DMS53 treated with DMSO at 0.1 percent for 48 hours (cell line): Measurements from ENCODE around the gene TMCC1.
"Not testable (repeated sequence)": the region's sequence is repeated elsewhere in the genome, so short reads cannot be mapped to it uniquely, and the experiment has no call there.

ENCODE experiments used
- DNase-seq: peaks from one replicate; lab custom pipeline; 2025; ENCODE audit not compliant: unreplicated experiment; lab: John Stamatoyannopoulos, UW

Gene TMCC1

DNA sequence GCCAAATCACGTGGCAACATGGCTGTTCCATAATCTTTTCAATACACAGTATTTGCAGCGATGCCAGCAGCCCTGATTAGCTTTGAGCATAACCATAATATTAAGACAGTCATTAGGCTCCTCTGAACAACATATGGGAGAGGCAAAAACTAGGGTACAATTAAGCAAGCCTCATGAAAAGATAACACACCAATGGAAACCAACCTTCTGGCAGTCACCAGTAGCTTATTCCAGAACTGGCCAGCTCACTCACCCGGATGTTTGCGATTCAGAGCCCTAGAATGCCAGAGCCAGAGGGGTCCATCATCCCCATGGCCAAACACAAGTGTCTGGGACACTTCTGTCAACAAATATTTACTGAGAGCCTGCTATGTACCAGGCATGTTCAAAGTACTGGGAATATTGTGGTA is 238.2 kb downstream of the TMCC1 start:
- DNase-seq, result no peak

DNA sequence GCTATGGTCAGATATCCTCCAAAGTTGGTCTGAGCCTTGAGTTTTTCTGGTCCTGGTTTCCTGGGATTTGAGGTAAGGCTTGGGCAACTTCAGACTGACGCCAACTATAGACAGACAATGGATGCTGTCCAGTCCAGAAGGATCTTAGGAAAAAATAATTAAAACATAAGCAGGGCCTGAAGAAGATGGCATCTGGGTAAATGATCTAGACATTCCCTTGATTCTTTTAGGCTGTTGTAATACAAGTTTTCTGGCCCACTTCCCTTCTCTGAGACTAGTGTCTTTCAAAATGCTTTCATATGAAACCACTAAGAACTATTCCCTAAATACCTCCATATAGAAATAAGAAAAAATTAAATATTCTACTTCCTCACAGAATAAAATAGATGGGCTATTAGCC is 239.4 kb downstream of the TMCC1 start:
- DNase-seq, result no peak

GRCh38 chr3:129653019-129653418 is 240.5 kb downstream of the TMCC1 start:
- no peak for DNase-seq

- no peak for DNase-seq
These were observed 241.9 kb downstream of the TMCC1 start for GRCh38 chr3:129651435-129652202.

DNA sequence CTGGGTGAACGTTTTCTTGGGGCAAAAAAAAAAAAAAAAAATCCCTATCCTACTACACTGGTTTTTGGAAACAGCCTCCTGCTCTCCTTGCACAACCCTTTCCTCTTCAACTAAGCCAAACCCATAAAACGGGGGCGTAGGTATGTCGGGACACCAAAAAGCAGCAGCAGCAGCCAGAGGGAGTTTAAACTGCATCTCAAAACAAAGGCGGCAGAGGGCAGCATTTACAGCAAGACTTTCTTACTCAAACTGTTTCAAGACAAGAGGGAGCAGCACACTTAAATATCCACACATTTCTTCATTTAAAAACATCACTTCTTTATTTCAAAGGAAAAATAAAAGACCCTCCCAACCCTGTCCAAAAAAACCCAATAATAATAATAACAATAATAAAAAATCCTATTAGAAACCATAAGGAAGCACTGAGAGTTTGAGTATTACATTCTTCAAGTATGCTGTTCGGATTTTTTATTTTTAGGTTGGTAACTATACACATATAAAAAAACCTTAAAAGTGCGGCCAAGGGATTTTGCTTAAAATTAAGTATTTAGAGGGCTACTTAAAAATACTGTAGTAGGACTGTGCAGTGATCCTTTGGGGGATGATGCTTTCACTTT is 243.1 kb downstream of the TMCC1 start:
- peak; percentile 1 for DNase-seq

GRCh38 chr3:129648391-129648790 is 245.1 kb downstream of the TMCC1 start:
- DNase-seq, result no peak

GRCh38 chr3:129645286-129645685 is 248.2 kb downstream of the TMCC1 start:
- no peak for DNase-seq

DNA sequence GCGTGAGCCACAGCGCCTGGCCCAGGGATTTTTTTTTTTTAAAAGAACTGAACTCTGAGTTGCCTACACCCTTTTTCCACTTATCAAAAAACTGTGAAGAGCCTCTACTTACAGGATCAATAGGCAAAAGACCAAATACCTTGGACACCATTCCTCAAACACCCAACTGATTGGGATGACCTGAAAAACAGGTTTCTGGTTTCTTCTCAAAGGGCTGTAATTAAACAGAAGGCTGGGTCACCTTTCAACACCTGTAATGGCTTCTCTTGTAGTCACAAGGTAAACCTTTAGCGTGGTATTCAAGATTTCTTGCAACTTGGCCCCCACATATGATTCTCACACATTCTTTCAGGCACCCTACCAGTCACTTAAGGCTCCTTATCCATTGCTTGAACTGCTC is 248.7 kb downstream of the TMCC1 start:
- DNase-seq, result no peak

GRCh38 chr3:129641567-129642260 is 251.8 kb downstream of the TMCC1 start:
- not testable (repeated sequence) for DNase-seq

DNA sequence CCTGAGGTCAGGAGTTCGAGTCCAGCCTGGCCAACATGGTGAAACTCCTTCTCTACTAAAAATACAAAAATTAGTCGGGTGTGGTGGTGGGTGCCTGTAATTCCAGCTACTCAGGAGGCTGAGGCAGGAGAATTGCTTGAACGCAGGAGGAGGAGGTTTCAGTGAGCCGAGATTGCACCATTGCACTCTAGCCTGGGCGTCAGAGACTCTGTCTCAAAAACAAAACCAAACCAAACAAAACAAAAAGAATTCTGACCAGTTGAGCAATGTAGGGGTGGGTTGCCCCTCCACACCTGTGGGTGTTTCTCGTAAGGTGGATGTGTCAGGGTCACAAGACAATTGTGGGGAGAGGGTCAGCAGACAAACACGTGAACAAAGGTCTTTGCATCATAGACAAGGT is 252.5 kb downstream of the TMCC1 start:
- not testable (repeated sequence) for DNase-seq

GRCh38 chr3:129638481-129638880 is 255.0 kb downstream of the TMCC1 start:
- no peak for DNase-seq

DNA sequence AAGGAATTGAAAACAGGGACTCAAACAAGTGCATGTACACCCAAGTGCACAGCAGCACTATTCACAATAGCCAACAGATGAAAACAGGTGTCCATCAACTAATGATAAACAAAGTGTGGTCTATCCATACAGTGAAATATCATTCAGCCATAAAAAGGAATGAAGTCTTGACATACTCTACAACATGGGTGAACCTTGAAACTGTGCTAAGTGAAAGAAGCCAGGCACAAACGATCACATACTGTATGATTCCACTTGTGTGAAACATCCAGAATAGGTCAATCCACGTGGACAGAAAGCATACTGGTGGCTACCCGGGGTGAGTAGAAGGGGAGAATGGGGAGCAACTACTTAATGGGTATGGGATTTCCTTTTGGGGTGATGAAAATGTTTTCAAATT is 257.4 kb downstream of the TMCC1 start:
- no peak for DNase-seq

DNA sequence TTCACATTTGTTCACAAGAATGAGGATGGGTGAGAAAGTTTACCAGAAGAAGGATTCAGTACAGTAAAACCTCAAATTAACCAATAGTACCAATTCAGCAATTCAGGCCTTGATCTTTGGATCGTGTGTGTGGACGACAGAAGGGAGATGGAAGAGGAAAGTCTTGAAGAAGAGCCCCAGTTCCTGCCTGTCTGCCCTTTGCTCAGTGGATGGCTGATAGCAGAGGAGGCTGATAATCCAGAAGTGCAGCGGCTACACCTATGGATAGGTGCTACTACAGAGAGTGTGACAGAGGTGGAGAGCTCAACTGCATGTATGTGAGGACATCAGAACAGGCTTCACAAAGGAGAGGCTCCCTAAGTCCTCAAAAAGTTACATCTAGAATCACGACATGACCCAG is 257.9 kb downstream of the TMCC1 start:
- no peak for DNase-seq

DNA sequence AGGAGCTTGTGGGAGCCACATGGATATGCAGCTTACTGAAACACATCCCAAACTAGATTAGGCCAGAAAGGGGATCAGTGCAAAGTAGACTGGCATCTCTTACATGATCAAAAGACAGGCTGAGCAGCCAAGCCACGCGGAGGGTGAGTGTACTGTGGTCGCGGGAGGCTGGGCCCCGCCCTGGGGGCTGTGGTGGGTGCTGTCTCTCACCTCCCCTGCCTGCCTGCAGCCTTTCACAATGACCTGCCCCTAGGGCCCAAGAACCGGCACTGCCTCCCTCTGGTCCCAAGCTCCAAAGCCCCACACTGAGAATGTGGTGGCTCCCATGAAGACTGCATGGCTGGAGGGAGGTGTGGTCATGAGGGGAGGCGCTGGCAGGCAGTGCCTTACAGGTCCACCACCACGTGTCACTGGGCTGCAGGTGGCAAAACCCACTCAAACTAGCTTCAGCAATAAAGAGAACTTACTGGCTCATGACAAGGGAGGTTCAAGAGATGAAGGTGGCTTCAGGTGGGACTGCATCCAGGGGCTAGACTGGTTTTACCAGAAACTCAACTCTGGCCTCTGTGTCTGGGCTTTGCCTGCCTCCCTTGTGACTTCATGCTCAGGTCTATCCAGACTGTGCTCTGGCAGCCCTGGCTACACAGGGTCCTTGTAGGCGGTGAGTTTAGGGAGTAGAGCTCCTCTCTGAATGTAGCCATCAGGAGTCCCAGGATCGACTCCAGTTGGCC is 259.6 kb downstream of the TMCC1 start:
- no peak for DNase-seq

DNA sequence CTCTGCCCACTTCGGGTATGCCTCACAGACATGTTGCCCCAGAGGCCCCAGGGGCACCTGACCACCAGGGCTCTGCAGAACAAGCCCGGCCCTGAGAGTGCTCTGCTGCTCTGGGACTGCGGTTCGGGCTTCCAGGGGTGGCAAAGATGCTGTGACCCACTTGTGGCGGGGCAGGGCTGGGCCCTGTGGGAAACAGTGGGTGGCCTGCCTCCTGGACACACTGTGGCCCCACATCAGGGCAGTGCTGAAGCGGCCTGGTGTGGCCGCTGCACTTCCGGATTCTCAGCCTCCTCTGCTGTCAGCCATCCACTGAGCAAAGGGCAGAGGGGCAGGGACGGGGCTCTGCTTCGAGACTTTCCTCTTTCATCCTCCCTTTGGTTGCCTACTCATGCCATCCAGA is 260.5 kb downstream of the TMCC1 start:
- no peak for DNase-seq

DNA sequence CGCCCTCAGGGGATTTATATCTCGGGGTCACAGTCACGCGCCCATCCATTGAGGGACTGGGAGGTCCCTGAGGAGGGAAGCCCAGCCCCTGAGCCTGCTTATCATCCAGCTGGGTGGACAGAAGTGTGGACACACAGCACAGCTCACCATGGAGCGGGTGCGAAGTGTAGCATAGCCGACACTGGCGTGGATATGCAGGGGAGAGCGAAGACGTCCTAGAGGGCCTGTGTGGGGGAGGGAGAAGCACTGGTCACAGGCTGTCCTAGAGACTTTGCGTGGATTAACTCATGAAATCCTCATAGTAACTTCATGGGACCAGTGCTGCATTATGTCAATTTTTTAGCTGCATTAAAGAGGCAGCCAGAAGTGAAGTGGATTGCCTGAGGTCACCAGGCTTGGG is 261.0 kb downstream of the TMCC1 start:
- no peak for DNase-seq

DNA sequence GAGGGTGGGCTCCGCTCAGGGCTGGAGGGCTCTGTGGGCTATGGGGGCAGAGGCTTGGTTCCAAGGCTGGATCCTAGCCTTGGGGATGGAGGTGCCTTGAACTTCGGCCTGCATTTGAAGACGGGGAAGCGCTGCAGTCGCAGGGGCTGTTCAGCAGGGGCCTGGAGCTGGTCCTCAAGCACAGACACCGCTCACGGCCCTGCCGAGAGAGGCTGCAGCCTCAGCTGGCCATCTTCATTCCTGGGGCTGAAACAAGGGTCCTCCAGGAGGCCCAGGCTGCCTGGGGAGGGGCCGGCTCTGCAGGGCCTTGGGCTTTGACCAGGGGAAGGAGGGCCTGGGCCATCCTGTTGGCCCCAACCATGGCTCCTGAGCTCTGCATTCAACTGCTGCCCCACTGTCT is 261.5 kb downstream of the TMCC1 start:
- DNase-seq, result no peak

GRCh38 chr3:129629011-129629410 is 264.5 kb downstream of the TMCC1 start:
- DNase-seq, result no peak

DNA sequence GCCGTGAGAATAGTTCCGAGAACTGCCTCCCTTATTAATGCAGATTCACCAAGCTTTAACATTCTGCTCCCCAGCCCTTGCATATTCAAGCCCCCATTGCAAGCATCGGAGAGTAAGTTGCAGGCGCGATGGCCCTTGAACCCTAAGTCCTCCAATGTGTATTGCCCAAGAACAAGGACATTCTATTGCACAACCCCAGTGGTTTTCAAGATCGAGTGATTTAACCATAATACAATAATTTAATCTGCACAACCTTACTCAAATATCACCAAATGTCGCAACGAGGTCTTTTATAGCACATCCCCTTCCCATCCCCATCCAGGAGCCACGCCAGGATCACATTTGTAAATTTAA is 265.4 kb downstream of the TMCC1 start:
- no peak for DNase-seq

DNA sequence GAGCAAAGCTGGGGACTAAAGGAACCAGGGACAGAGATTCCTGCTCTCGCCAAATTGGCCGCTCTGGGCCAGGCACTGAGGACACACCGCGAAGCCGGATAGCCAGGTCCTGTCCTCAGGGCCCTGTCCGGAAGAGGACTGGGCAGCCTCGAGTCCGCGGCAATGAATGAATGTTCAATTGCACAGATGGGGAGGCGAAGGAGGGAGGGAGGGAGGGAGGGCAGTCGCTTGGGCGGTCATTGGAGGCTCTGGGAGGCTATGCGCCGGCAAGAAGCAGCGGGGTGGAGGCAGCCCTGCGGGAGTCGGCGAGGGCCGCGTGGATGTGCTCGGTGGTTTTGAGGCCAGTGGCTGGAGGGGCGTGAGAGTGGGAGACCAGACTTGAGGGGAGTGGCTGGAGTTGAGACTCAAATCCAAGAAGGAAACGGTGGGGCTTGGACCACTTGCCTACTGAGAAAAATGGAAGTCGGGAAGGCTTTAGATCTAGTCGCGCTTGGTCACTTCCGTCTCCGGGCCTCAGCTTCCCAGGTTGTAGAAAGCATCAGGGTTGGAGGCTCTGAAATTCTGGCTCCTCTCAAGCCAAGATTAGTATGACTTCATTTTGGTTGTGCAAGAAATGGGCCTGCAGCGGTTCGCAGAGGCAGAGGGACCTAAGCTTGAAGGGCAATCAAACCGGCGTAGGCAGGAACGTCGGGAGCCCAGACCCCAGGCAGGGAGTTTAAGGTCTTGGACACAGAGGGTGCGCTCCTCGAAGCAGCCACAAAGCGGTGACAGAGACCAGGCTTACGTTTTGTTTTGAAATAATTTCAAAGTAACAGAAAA is 266.0 kb downstream of the TMCC1 start:
- peak; percentile 71 for DNase-seq
